NCI-H2107 treated with DMSO at 0.1 percent for 48 hours (cell line): ENCODE results near the gene COL13A1.

ENCODE experiments used
- DNase-seq: peaks from one replicate; lab custom pipeline; 2025; ENCODE audit not compliant: unreplicated experiment; lab: John Stamatoyannopoulos, UW

The COL13A1 gene

GRCh38 chr10:69883310-69884023 is 81.8 kb downstream of the COL13A1 start:
- DNase-seq, result peak; percentile 42

- no peak for DNase-seq
These were observed 82.3 kb downstream of the COL13A1 start for GRCh38 chr10:69884024-69884367.

- DNase-seq, result no peak
These were observed 83.0 kb downstream of the COL13A1 start for GRCh38 chr10:69884686-69885085.

GRCh38 chr10:69885379-69886013 is 83.8 kb downstream of the COL13A1 start:
- DNase-seq, result no peak

GRCh38 chr10:69888882-69889584 is 87.3 kb downstream of the COL13A1 start:
- DNase-seq, result no peak

- no peak for DNase-seq
These were observed 88.5 kb downstream of the COL13A1 start for GRCh38 chr10:69890065-69890847.

GRCh38 chr10:69891057-69891617 is 89.4 kb downstream of the COL13A1 start:
- no peak for DNase-seq

- no peak for DNase-seq
These were observed 90.7 kb downstream of the COL13A1 start for GRCh38 chr10:69892406-69892805.

- DNase-seq, result no peak
These were observed 91.1 kb downstream of the COL13A1 start for GRCh38 chr10:69892816-69893215.

GRCh38 chr10:69893271-69893900 is 91.7 kb downstream of the COL13A1 start:
- no peak for DNase-seq

GRCh38 chr10:69894156-69894555 is 92.5 kb downstream of the COL13A1 start:
- DNase-seq, result no peak

- DNase-seq, result no peak
These were observed 94.1 kb downstream of the COL13A1 start for GRCh38 chr10:69895759-69896158.

GRCh38 chr10:69896606-69897231 is 95.0 kb downstream of the COL13A1 start:
- no peak for DNase-seq

- DNase-seq, result no peak
These were observed 95.7 kb downstream of the COL13A1 start for GRCh38 chr10:69897432-69897831.

GRCh38 chr10:69897999-69898398 is 96.3 kb downstream of the COL13A1 start:
- no peak for DNase-seq

GRCh38 chr10:69898524-69898923 is 96.8 kb downstream of the COL13A1 start:
- DNase-seq, result no peak

GRCh38 chr10:69898941-69899340 is 97.2 kb downstream of the COL13A1 start:
- no peak for DNase-seq

- DNase-seq, result no peak
These were observed 98.3 kb downstream of the COL13A1 start for GRCh38 chr10:69899727-69900595.

GRCh38 chr10:69901022-69901421 is 99.3 kb downstream of the COL13A1 start:
- DNase-seq, result peak; percentile 56
